ENCODE measurements around the gene MRPS27. TPM values are rescaled to one million over a fixed set of nuclear protein-coding genes. Genes with fewer than 3 reads are reported as not detected.

The MRPS27 gene
- total and polyA plus RNA-seq, 9 of the 15 experiments (the other 6 are each of a cell fraction or from before 2014, with no cell fraction given): 73.6 to 144 (median 106) TPM

- TF ChIP-seq CHD4 (IDR thresholded peaks at IDR 0.05; ENCODE audit: insufficient read depth, insufficient replicate concordance, low read depth, low read length, poor library complexity, severe bottlenecking): no peak
- TF ChIP-seq JUN (IDR thresholded peaks at IDR 0.05; ENCODE audit: borderline replicate concordance, low read depth, low read length): peak; percentile 90
- TF ChIP-seq JUN (CRISPR knock-in tag; IDR thresholded peaks at IDR 0.05; ENCODE audit: borderline replicate concordance): no peak
- no peak for TF ChIP-seq ZNF778 (CRISPR knock-in tag; IDR thresholded peaks at IDR 0.05)
- TF ChIP-seq GABPA (tag; conservative IDR thresholded peaks at IDR 0.05; ENCODE audit: low read depth): no peak; the same call in 1 of the 2 replicates
- TF ChIP-seq MTA1 (IDR thresholded peaks at IDR 0.05; ENCODE audit: borderline replicate concordance): peak; percentile 49; the same call in 1 of the 2 replicates
- TF ChIP-seq FIP1L1 (IDR thresholded peaks at IDR 0.05; ENCODE audit: low read depth, low read length, poor library complexity, severe bottlenecking): no peak
- TF ChIP-seq E2F1 (CRISPR knock-in tag; IDR thresholded peaks at IDR 0.05): no peak
- TF ChIP-seq CREB1 (IDR thresholded peaks at IDR 0.05): no peak
- TF ChIP-seq CREB1 (CRISPR knock-in tag; IDR thresholded peaks at IDR 0.05): no peak
- no peak for TF ChIP-seq TCF15 (CRISPR knock-in tag; IDR thresholded peaks at IDR 0.05)
- TF ChIP-seq ZNF583 (CRISPR knock-in tag; IDR thresholded peaks at IDR 0.05): no peak
Observed at GRCh38 chr5:72234265-72234700, 85.8 kb downstream of the MRPS27 start (continued).
